Neuronal stem cell (in vitro differentiated cells): Measurements from ENCODE around the gene MYB.

Experiments used
- DNase-seq: peaks from one replicate; pipeline ENCODE4 v3.0.0-alpha.2; 2013; ENCODE audit warnings: low spot score
- H2AFZ ChIP-seq: one replicate; pipeline ENCODE4 v1.6.1; 2013; ENCODE audit warnings: mild to moderate bottlenecking, low read length, inconsistent platforms
- H2AK5ac ChIP-seq: 2 replicates; pipeline ENCODE4 v1.6.1; 2013; ENCODE audit warnings: low read depth, mild to moderate bottlenecking, inconsistent platforms, low read length, moderate library complexity, mixed read lengths
- H2BK120ac ChIP-seq: 2 replicates; pipeline ENCODE4 v1.6.1; 2013; ENCODE audit warnings: low read depth, mild to moderate bottlenecking, inconsistent platforms, low read length, moderate library complexity, mixed read lengths
- H2BK12ac ChIP-seq: one replicate; pipeline ENCODE4 v1.6.1; 2013; ENCODE audit warnings: low read length, inconsistent platforms
- H2BK15ac ChIP-seq: 2 replicates; pipeline ENCODE4 v1.6.1; 2013; ENCODE audit warnings: mild to moderate bottlenecking, low read length, inconsistent platforms, mixed read lengths
- H2BK5ac ChIP-seq: one replicate; pipeline ENCODE4 v1.6.1; 2013; ENCODE audit warnings: inconsistent platforms, mild to moderate bottlenecking, low read length, moderate library complexity
- H3K14ac ChIP-seq: one replicate; pipeline ENCODE4 v1.6.1; 2013; ENCODE audit warnings: low read length, inconsistent platforms
- H3K18ac ChIP-seq: 2 replicates; pipeline ENCODE4 v1.6.1; 2013; ENCODE audit warnings: low read length, inconsistent platforms
- H3K23ac ChIP-seq: 2 replicates; pipeline ENCODE4 v1.6.1; 2013; ENCODE audit warnings: low read depth, mild to moderate bottlenecking, mixed read lengths, low read length, inconsistent platforms; ENCODE audit not compliant: poor library complexity
- H3K27ac ChIP-seq: replicated peaks from 3 replicates; pipeline ENCODE4 v1.5.1; 2013; ENCODE audit warnings: low read length, inconsistent platforms
- H3K27me3 ChIP-seq, 3 experiments: 2 replicates each; pipeline ENCODE4 v1.6.1; 2013; ENCODE audit warnings: low read length in 3 of 3, mild to moderate bottlenecking in 2 of 3, inconsistent platforms in 1 of 3, low read depth in 1 of 3, mixed read lengths in 1 of 3, moderate library complexity in 1 of 3; ENCODE audit not compliant: control insufficient read depth in 3 of 3, insufficient read depth in 3 of 3
- H3K36me3 ChIP-seq, 2 donors: replicated peaks in 1 of 2; 2 replicates each; pipeline ENCODE4 v1.6.1; 2013; ENCODE audit warnings: low read length in 2 of 2; ENCODE audit not compliant: control insufficient read depth in 2 of 2, insufficient read depth in 2 of 2
- H3K4ac ChIP-seq: 2 replicates; pipeline ENCODE4 v1.6.1; 2013; ENCODE audit warnings: inconsistent platforms, mild to moderate bottlenecking, low read length, moderate library complexity
- H3K4me1 ChIP-seq, 2 donors: 1 replicate in 1 of 2; 2 replicates in 1 of 2; pipeline ENCODE4 v1.6.1; 2013; ENCODE audit warnings: low read length in 2 of 2, low read depth in 1 of 2; ENCODE audit not compliant: control insufficient read depth in 2 of 2, insufficient read depth in 1 of 2
- H3K4me2 ChIP-seq: one replicate; pipeline ENCODE4 v1.6.1; 2013; ENCODE audit warnings: mild to moderate bottlenecking, low read length, inconsistent platforms; ENCODE audit not compliant: insufficient read depth, poor library complexity, severe bottlenecking
- H3K4me3 ChIP-seq, 2 donors: 2 replicates each; pipeline ENCODE4 v1.5.1; 2013; ENCODE audit warnings: low read length in 2 of 2, mild to moderate bottlenecking in 2 of 2, inconsistent platforms in 1 of 2, moderate library complexity in 1 of 2
- H3K79me1 ChIP-seq: one replicate; pipeline ENCODE4 v1.6.1; 2013; ENCODE audit warnings: low read depth, mild to moderate bottlenecking, inconsistent platforms, low read length, moderate library complexity
- H3K9ac ChIP-seq: one replicate; pipeline ENCODE4 v1.6.1; 2013; ENCODE audit warnings: mild to moderate bottlenecking, low read depth, low read length, inconsistent platforms; ENCODE audit not compliant: poor library complexity
- H3K9me3 ChIP-seq, 2 donors: replicated peaks in 1 of 2; 2 replicates each; pipeline versions ENCODE3 to v1.6.1; 2013; ENCODE audit warnings: low read length in 2 of 2, mild to moderate bottlenecking in 2 of 2, inconsistent platforms in 1 of 2, low read depth in 1 of 2, mixed read lengths in 1 of 2, moderate library complexity in 1 of 2; ENCODE audit not compliant: control insufficient read depth in 2 of 2, insufficient read depth in 1 of 2
- H4K8ac ChIP-seq: one replicate; pipeline ENCODE4 v1.6.1; 2013; ENCODE audit warnings: low read depth, mild to moderate bottlenecking, inconsistent platforms, low read length, moderate library complexity
- H4K91ac ChIP-seq: one replicate; pipeline ENCODE4 v1.6.1; 2013; ENCODE audit warnings: low read length, low read depth, mild to moderate bottlenecking, inconsistent platforms; ENCODE audit not compliant: poor library complexity
- WGBS, 2 donors: extraction: QIAGEN DNeasy Blood & Tissue Kit; methylation state at CpG; one replicate each; pipeline ENCODE4 v1.1.7; 2013; ENCODE audit warnings: missing lambda C conversion rate in 2 of 2, mixed read lengths in 1 of 2; ENCODE audit not compliant: insufficient read length in 2 of 2, insufficient replicate concordance in 1 of 2; ENCODE audit errors: extremely low coverage in 2 of 2; 5-methylcytosine and 5-hydroxymethylcytosine counted together

MYB gene

DNA sequence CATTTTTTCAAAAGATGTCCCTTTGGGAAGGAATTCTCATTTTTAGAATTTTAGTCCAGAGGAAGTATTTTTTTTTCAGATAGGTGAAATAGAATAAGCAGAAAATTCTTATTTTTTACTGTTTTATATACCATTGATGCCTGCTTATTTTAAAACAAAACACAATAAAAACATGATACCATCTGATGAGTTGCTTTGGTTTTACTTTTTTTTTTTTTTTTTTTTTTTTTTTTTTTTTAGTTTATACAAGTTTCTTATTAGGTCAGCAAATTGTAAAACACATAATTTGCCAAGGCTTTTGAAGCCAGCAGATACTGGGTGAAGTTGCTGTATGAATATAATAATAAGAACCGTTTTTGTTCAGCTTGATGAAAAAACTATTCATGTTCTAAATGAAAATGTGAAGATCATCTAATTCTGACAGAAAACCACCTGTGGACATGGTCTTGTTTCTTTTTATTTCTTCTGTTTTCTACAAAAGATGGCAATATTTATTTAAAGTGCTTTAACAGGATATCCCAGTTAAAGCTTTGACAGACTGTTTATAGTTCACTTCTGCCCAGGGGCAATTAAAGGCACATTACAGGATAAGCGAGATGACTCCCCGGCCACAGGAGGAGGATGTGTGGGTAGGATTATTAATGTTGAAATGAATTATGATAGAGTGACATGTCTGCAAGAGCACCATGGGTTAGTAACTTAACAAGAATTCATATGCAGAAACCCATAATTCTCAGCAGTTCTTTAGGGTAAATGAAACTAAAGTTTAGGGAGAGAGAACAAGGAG is 31.1 kb downstream of the MYB start:
- no peak overlapping the region for H3K14ac ChIP-seq
- H3K9me3 ChIP-seq = peaks cover 0 to 11% of the 10 kb centered on the region in 2 donors
- no peak overlapping the region for H4K91ac ChIP-seq
- H2BK15ac ChIP-seq = no peak overlapping the region
- no CpG with 5 or more reads among the region's 3 CpGs for WGBS, 2 donors
- H3K27ac ChIP-seq = no peak overlapping the region
- no peaks in the 10 kb centered on the region for H3K79me1 ChIP-seq
- H2BK120ac ChIP-seq = no peak overlapping the region
- no peak overlapping the region for H3K4ac ChIP-seq
- no peak overlapping the region for H2BK5ac ChIP-seq
- H3K4me3 ChIP-seq = no peak overlapping the region
- H3K9ac ChIP-seq = no peak overlapping the region
- no peak overlapping the region for H2AK5ac ChIP-seq
- no peak overlapping the region for H2AFZ ChIP-seq
- no peaks in the 10 kb centered on the region for H3K4me1 ChIP-seq
- H3K36me3 ChIP-seq = peaks cover 0 to 8% of the 10 kb centered on the region in 2 donors
- no peak overlapping the region for H2BK12ac ChIP-seq
- no peak overlapping the region for H4K8ac ChIP-seq
- no peak overlapping the region for H3K18ac ChIP-seq
- no peaks in the 10 kb centered on the region for H3K27me3 ChIP-seq
- no peak overlapping the region for H3K4me2 ChIP-seq
- DNase-seq = no peak
- no peak overlapping the region for H3K23ac ChIP-seq

DNA sequence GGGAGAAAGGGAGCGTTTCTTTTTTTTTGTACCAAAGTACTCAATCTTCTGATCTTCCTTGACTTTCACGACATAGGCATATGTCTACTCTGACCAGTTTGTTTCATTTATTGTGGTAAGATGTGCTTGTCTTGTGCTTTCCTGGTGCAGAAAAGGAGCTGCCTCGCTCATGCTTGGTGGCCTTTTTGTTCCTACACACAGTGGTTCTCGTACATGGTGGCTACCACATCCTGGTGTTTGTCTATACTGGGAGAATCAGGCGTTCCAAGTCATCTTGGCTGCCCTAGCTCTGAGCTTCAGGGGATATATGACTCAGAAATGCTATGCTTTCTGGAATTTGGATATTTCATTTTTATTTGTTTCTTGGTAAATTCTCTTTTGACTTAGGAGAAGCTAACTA is 31.8 kb downstream of the MYB start:
- no CpG with 5 or more reads among the region's 5 CpGs for WGBS, 2 donors
- DNase-seq = no peak
- Histone ChIP-seq H2AFZ (no peak overlapping the region), H2BK120ac (no peak overlapping the region), H3K14ac (no peak overlapping the region), H3K27ac (no peak overlapping the region), H3K36me3 (peaks cover 0 to 11% of the 10 kb centered on the region in 2 donors), H3K9me3 (peaks cover 0 to 11% of the 10 kb centered on the region in 2 donors), H4K8ac (no peak overlapping the region), H2BK5ac (no peak overlapping the region), H3K9ac (no peak overlapping the region), H4K91ac (no peak overlapping the region), H3K18ac (no peak overlapping the region), H3K79me1 (no peaks in the 10 kb centered on the region), H2BK15ac (no peak overlapping the region), H3K4me3 (no peak overlapping the region), H3K4ac (no peak overlapping the region), H3K23ac (no peak overlapping the region), H3K4me2 (no peak overlapping the region), H2BK12ac (no peak overlapping the region), H2AK5ac (no peak overlapping the region), H3K4me1 (no peaks in the 10 kb centered on the region), H3K27me3 (no peaks in the 10 kb centered on the region)

DNA sequence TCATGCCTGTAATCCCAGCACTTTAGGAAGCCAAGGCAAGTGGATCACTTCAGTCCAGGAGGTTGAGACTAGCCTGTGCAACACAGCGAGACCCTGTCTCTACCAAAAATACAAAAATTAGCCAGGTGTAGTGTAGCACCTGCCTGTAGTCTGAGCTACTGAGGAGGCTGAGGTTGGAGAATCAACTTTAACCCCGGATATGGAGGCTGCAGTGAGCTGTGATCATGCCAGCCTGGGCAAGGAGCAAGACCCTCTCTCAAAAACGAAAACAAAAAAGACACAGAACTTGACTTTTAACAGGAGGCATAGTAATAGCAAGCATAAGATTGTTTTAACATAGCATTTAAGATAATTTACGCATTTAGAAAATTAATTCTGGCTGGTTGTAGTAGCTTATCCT is 32.5 kb downstream of the MYB start:
- no peak overlapping the region for H2BK120ac ChIP-seq
- H2AFZ ChIP-seq = no peak overlapping the region
- H4K8ac ChIP-seq = no peak overlapping the region
- H3K36me3 ChIP-seq = peaks cover 0 to 13% of the 10 kb centered on the region in 2 donors
- no peak overlapping the region for H3K18ac ChIP-seq
- H3K23ac ChIP-seq = no peak overlapping the region
- H2BK5ac ChIP-seq = no peak overlapping the region
- H3K4ac ChIP-seq = no peak overlapping the region
- no peaks in the 10 kb centered on the region for H3K27me3 ChIP-seq
- H3K27ac ChIP-seq = no peak overlapping the region
- no peak overlapping the region for H3K4me2 ChIP-seq
- no peaks in the 10 kb centered on the region for H3K79me1 ChIP-seq
- H3K4me1 ChIP-seq = no peaks in the 10 kb centered on the region
- H3K9me3 ChIP-seq = peaks cover 0 to 9% of the 10 kb centered on the region in 2 donors
- H4K91ac ChIP-seq = no peak overlapping the region
- WGBS, 2 donors = no CpG with 5 or more reads among the region's 4 CpGs
- no peak overlapping the region for H3K4me3 ChIP-seq
- H3K14ac ChIP-seq = no peak overlapping the region
- no peak overlapping the region for H2BK15ac ChIP-seq
- no peak overlapping the region for H2AK5ac ChIP-seq
- no peak overlapping the region for H2BK12ac ChIP-seq
- DNase-seq = no peak
- H3K9ac ChIP-seq = no peak overlapping the region

DNA sequence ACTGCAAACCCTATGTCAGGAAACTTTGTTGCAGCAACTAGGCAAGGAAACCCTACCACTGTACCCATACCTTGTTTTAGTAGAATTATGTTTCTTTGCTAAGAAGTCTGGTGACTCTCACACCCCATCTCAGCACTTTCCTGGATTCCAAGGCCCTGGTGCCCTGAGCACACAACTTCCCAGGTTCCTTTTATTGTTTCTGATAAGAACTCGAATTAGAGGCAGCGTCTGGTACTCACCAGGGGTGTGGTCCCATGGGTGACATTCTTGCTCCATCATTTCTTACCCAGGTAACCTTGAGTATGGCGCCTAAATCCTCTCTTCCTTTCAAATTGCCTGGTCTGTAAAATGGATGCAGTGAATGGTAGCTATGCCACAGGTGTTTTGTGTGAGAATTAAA is 34.1 kb downstream of the MYB start:
- H2BK12ac ChIP-seq = no peak overlapping the region
- H3K27me3 ChIP-seq = no peaks in the 10 kb centered on the region
- H3K36me3 ChIP-seq = peaks cover 0 to 20% of the 10 kb centered on the region in 2 donors
- no peak overlapping the region for H2BK15ac ChIP-seq
- no peaks in the 10 kb centered on the region for H3K4me1 ChIP-seq
- H2AK5ac ChIP-seq = no peak overlapping the region
- no peak overlapping the region for H2BK120ac ChIP-seq
- no peak overlapping the region for H2AFZ ChIP-seq
- no peak overlapping the region for H4K8ac ChIP-seq
- H4K91ac ChIP-seq = no peak overlapping the region
- no peak for DNase-seq
- no peak overlapping the region for H3K4me2 ChIP-seq
- no peak overlapping the region for H3K18ac ChIP-seq
- H3K4ac ChIP-seq = no peak overlapping the region
- H2BK5ac ChIP-seq = no peak overlapping the region
- no peak overlapping the region for H3K4me3 ChIP-seq
- no peaks in the 10 kb centered on the region for H3K9me3 ChIP-seq
- H3K79me1 ChIP-seq = no peaks in the 10 kb centered on the region
- H3K27ac ChIP-seq = no peak overlapping the region
- no peak overlapping the region for H3K9ac ChIP-seq
- WGBS, 2 donors = no CpG with 5 or more reads among the region's 3 CpGs
- no peak overlapping the region for H3K23ac ChIP-seq
- no peak overlapping the region for H3K14ac ChIP-seq
